ENCODE data around the gene FBXO10. TPM values are rescaled to one million over a fixed set of nuclear protein-coding genes. Genes with fewer than 3 reads are reported as not detected.
"Not testable (repeated sequence)": the region's sequence is repeated elsewhere in the genome, so short reads cannot be mapped to it uniquely, and the experiment has no call there.

The FBXO10 gene
- total RNA-seq, 1 donor from 2014 or later, result 13.2 TPM

GRCh38 chr9:37486256-37486615 lies 89.9 kb downstream of the FBXO10 start:
- no peaks in the 10 kb centered on the region for H3K36me3 ChIP-seq (ENCODE audit: control insufficient read depth, insufficient read depth, low read length)
- H3K27me3 ChIP-seq (ENCODE audit: control insufficient read depth, insufficient read depth, low read length), result no peaks in the 10 kb centered on the region
- DNase-seq (ENCODE audit: low read depth), result no peak
- peak overlapping the region; percentile 79 for H3K4me3 ChIP-seq (ENCODE audit: low read depth, low read length)
- no peak for TF ChIP-seq CTCF (IDR thresholded peaks at IDR 0.05; ENCODE audit: insufficient read depth, low read length, poor library complexity, severe bottlenecking)

- H3K4me3 ChIP-seq (ENCODE audit: low read depth, low read length), result peak within 1 kb of the TSS; percentile 79
- no peaks in the 10 kb centered on the region for H3K27me3 ChIP-seq (ENCODE audit: control insufficient read depth, insufficient read depth, low read length)
- TF ChIP-seq CTCF (IDR thresholded peaks at IDR 0.05; ENCODE audit: insufficient read depth, low read length, poor library complexity, severe bottlenecking), result no peak
- no peaks in the 10 kb centered on the region for H3K36me3 ChIP-seq (ENCODE audit: control insufficient read depth, insufficient read depth, low read length)
- peak; percentile 79 for DNase-seq (ENCODE audit: low read depth)
Measured at GRCh38 chr9:37485389-37486255, 90.6 kb downstream of the FBXO10 start, which contains the start of gene POLR1E. Gene POLR1E (plus strand): TSS chr9:37485948. CDS start chr9:37486048, 100 bp downstream.

- H3K36me3 ChIP-seq (ENCODE audit: control insufficient read depth, insufficient read depth, low read length), result no peaks in the 10 kb centered on the region
- no peak overlapping the region for H3K4me3 ChIP-seq (ENCODE audit: low read depth, low read length)
- no peak for DNase-seq (ENCODE audit: low read depth)
- TF ChIP-seq CTCF (IDR thresholded peaks at IDR 0.05; ENCODE audit: insufficient read depth, low read length, poor library complexity, severe bottlenecking), result no peak
- no peaks in the 10 kb centered on the region for H3K27me3 ChIP-seq (ENCODE audit: control insufficient read depth, insufficient read depth, low read length)
Measured at GRCh38 chr9:37480759-37481158, 95.4 kb downstream of the FBXO10 start.

GRCh38 chr9:37477987-37478619 lies 98.1 kb downstream of the FBXO10 start:
- not testable (repeated sequence) for H3K27me3 ChIP-seq (ENCODE audit: control insufficient read depth, insufficient read depth, low read length); H3K36me3 ChIP-seq (ENCODE audit: control insufficient read depth, insufficient read depth, low read length); H3K4me3 ChIP-seq (ENCODE audit: low read depth, low read length); DNase-seq (ENCODE audit: low read depth)

GRCh38 chr9:37477443-37477842 lies 98.7 kb downstream of the FBXO10 start:
- not testable (repeated sequence) for H3K4me3 ChIP-seq (ENCODE audit: low read depth, low read length); H3K36me3 ChIP-seq (ENCODE audit: control insufficient read depth, insufficient read depth, low read length); H3K27me3 ChIP-seq (ENCODE audit: control insufficient read depth, insufficient read depth, low read length); DNase-seq (ENCODE audit: low read depth)

GRCh38 chr9:37476930-37477329 lies 99.2 kb downstream of the FBXO10 start:
- Histone ChIP-seq H3K36me3 (ENCODE audit: control insufficient read depth, insufficient read depth, low read length) (no peaks in the 10 kb centered on the region), H3K27me3 (ENCODE audit: control insufficient read depth, insufficient read depth, low read length) (no peaks in the 10 kb centered on the region), H3K4me3 (ENCODE audit: low read depth, low read length) (no peak overlapping the region)
- DNase-seq (ENCODE audit: low read depth), result no peak
- TF ChIP-seq CTCF (IDR thresholded peaks at IDR 0.05; ENCODE audit: insufficient read depth, low read length, poor library complexity, severe bottlenecking), result no peak
